Measurements from ENCODE around the gene ATAD3B.
"Not testable (repeated sequence)": the region's sequence is repeated elsewhere in the genome, so short reads cannot be mapped to it uniquely, and the experiment has no call there.

- TF ChIP-seq CTCF, POLR2A (IDR thresholded peaks at IDR 0.05): not testable (repeated sequence)
Measured at GRCh38 chr1:1456683-1457255, 14.8 kb upstream of the ATAD3B start.

All from esophagus squamous epithelium (tissue), 4 donors.